ENCODE measurements around the gene LRIT1. TPM values are rescaled to one million over a fixed set of nuclear protein-coding genes. Genes with fewer than 3 reads are reported as not detected.

LRIT1 gene
- total RNA-seq, 1 experiment from 2014 or later: not detected

DNA sequence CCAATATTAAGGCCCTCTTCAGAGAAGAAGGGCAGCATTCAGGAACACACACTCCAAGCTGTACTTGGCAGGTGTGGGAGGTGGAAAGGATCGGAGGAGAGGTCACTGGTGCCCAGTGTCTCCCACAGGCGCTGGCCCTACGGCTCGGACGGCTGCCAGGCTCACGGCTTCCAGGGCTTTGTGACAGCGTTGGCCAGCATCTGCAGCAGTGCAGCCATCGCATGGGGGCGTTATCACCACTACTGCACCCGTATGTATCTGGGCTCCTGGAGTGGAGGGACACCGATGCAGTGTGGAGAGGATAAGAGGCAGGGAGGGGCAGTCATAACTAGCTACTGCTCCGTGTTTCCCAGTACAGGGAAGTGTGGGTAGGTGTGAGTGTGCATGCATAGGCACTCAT is 7.4 kb upstream of the LRIT1 start:
- POLR2A ChIA-PET (ENCODE audit: low non-redundant PET): no interaction called here
- CTCF ChIA-PET: no interaction called here
- no peak for DNase-seq (ENCODE audit: low spot score)
- Histone ChIP-seq H3K4me3 (ENCODE audit: low read depth, low read length, poor library complexity, severe bottlenecking) (no peak overlapping the region), H3K4me1 (ENCODE audit: insufficient read depth, low read length, poor library complexity, severe bottlenecking) (no peaks in the 10 kb centered on the region), H3K27me3 (replicated peaks; ENCODE audit: insufficient read depth, low read depth, low read length, poor library complexity) (peaks cover 19% of the 10 kb centered on the region), H3K36me3 (ENCODE audit: insufficient read depth, low read length, poor library complexity, severe bottlenecking) (no peaks in the 10 kb centered on the region), H3K9me3 (ENCODE audit: low read depth, low read length, poor library complexity, severe bottlenecking) (no peaks in the 10 kb centered on the region), H3K27ac (ENCODE audit: low read depth, low read length, poor library complexity, severe bottlenecking) (no peak overlapping the region)
- intact Hi-C loops (cut with micrococcal nuclease; ENCODE audit: unreplicated experiment): no loop called here
- TF ChIP-seq, protein P1, sequence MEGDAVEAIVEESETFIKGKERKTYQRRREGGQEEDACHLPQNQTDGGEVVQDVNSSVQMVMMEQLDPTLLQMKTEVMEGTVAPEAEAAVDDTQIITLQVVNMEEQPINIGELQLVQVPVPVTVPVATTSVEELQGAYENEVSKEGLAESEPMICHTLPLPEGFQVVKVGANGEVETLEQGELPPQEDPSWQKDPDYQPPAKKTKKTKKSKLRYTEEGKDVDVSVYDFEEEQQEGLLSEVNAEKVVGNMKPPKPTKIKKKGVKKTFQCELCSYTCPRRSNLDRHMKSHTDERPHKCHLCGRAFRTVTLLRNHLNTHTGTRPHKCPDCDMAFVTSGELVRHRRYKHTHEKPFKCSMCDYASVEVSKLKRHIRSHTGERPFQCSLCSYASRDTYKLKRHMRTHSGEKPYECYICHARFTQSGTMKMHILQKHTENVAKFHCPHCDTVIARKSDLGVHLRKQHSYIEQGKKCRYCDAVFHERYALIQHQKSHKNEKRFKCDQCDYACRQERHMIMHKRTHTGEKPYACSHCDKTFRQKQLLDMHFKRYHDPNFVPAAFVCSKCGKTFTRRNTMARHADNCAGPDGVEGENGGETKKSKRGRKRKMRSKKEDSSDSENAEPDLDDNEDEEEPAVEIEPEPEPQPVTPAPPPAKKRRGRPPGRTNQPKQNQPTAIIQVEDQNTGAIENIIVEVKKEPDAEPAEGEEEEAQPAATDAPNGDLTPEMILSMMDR (conservative IDR thresholded peaks at IDR 0.05; ENCODE audit: low read depth, low read length): no peak
- TF ChIP-seq EZH2 (IDR thresholded peaks at IDR 0.05; ENCODE audit: borderline replicate concordance, low read depth, low read length, poor library complexity, severe bottlenecking): no peak
- no TSS peak for BruUV-seq (replicated peaks)

DNA sequence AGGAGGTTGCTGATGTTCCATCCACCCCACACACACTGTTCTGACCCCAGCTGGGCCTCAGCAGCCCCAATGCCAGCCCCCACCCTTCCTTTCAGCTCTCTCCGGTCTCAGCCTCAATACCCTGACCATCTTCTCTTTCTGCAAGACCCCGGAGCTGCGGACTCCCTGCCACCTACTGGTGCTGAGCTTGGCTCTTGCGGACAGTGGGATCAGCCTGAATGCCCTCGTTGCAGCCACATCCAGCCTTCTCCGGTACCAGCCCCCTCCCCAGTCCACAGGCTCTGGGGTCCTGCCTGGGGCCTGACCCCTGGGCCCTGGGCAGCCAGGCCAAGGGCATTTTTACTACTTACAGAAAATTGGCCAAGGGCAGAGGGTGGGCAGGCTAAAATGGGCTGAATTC is 6.2 kb upstream of the LRIT1 start:
- Histone ChIP-seq H3K4me1 (ENCODE audit: insufficient read depth, low read length, poor library complexity, severe bottlenecking) (no peaks in the 10 kb centered on the region), H3K9me3 (ENCODE audit: low read depth, low read length, poor library complexity, severe bottlenecking) (no peaks in the 10 kb centered on the region), H3K36me3 (ENCODE audit: insufficient read depth, low read length, poor library complexity, severe bottlenecking) (no peaks in the 10 kb centered on the region), H3K27me3 (replicated peaks; ENCODE audit: insufficient read depth, low read depth, low read length, poor library complexity) (peaks cover 19% of the 10 kb centered on the region), H3K27ac (ENCODE audit: low read depth, low read length, poor library complexity, severe bottlenecking) (no peak overlapping the region), H3K4me3 (ENCODE audit: low read depth, low read length, poor library complexity, severe bottlenecking) (no peak overlapping the region)
- ChIA-PET POLR2A (ENCODE audit: low non-redundant PET) (no interaction called here), CTCF (no interaction called here)
- BruUV-seq (replicated peaks): no TSS peak
- intact Hi-C loops (cut with micrococcal nuclease; ENCODE audit: unreplicated experiment): no loop called here
- no peak for TF ChIP-seq EZH2 (IDR thresholded peaks at IDR 0.05; ENCODE audit: borderline replicate concordance, low read depth, low read length, poor library complexity, severe bottlenecking)
- TF ChIP-seq, protein P1 (conservative IDR thresholded peaks at IDR 0.05; ENCODE audit: low read depth, low read length): no peak
- no peak for DNase-seq (ENCODE audit: low spot score)

DNA sequence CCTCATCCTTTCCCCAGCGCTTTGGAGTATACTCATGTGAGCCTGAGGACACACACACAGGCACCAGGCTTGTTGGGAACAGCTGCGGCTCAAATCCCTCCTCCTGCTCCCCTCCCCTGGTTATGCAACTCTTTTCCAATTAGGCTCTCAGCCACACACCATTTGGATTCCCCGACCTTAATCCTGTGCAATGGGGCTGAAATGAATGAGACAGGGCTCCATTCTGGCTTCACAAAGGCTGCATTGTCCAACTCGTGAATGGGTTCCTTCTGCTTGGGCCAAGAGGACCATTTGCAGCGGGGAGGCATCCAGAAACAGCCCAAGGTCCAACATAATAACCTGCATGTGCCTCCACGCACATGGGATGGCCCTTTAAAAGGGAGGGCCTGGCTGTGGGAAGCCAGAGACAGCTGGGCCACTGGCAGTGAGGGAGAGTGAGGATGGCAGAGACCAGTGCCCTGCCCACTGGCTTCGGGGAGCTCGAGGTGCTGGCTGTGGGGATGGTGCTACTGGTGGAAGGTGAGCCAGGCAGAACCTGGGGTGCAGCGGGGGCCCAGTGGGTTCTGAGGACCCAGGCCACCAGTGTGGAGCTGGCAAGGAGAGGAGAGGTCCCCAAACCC is 3.4 kb upstream of the LRIT1 start, which contains the start of gene RGR:
RGR (plus strand) TSS at position 403 of the 620 bp plus-strand sequence; CDS start at position 441, 38 bp downstream.
- Histone ChIP-seq H3K4me1 (ENCODE audit: insufficient read depth, low read length, poor library complexity, severe bottlenecking) (no peaks in the 10 kb centered on the region), H3K36me3 (ENCODE audit: insufficient read depth, low read length, poor library complexity, severe bottlenecking) (no peaks in the 10 kb centered on the region), H3K4me3 (ENCODE audit: low read depth, low read length, poor library complexity, severe bottlenecking) (no peak within 1 kb of the TSS), H3K9me3 (ENCODE audit: low read depth, low read length, poor library complexity, severe bottlenecking) (no peaks in the 10 kb centered on the region), H3K27ac (ENCODE audit: low read depth, low read length, poor library complexity, severe bottlenecking) (no peak within 1 kb of the TSS), H3K27me3 (replicated peaks; ENCODE audit: insufficient read depth, low read depth, low read length, poor library complexity) (peaks cover 26% of the 10 kb centered on the region)
- DNase-seq (ENCODE audit: low spot score): peak; percentile 47
- ChIA-PET CTCF (no interaction called here), POLR2A (ENCODE audit: low non-redundant PET) (no interaction called here)
- TF ChIP-seq, protein P1 (conservative IDR thresholded peaks at IDR 0.05; ENCODE audit: low read depth, low read length): no peak
- no peak for TF ChIP-seq EZH2 (IDR thresholded peaks at IDR 0.05; ENCODE audit: borderline replicate concordance, low read depth, low read length, poor library complexity, severe bottlenecking)
- intact Hi-C loops (cut with micrococcal nuclease; ENCODE audit: unreplicated experiment): no loop called here
- BruUV-seq (replicated peaks): no TSS peak

Data from A673 (cell line).